ENCODE measurements around the gene TXNIP.

Gene TXNIP

DNA sequence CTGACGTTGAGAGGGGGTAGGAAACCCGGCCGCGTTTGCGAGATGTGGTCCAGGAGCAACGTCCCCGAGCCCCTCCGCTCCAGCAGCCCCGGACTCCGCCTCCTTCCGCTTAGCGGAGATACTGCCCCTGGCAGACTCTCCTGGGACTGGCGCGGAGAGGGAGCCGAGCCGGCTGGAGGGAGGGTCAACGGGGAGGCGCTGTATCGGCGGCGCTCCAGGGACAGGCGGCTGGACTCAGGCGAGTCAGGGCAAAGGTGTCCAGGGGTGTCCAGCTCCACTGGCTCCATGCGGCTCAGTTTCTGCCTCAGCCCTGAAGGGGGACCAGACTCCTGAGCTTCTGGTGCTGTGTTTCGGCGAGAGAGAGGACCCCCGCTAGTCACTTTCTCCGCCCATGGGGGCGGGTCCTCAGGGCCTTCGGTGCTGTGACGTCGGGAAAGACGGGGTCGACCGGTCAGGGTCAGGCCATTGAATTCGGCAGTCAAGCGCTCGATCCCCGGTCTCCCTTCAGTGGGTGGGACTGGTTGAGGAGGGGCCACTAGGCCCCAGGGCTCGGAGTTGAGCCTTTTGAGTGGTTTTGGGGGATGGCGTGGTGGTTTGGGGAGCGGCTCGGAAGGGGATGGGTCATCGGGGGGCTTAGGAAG is 35.8 kb downstream of the TXNIP start:
- no peaks in the 10 kb centered on the region for H3K27me3 ChIP-seq (replicated peaks; ENCODE audit: control insufficient read depth, insufficient read depth, low read length)
- DNase-seq (ENCODE audit: extremely low read depth, insufficient read length), result peak; percentile 59
- peak overlapping the region; percentile 58 for H3K4me3 ChIP-seq (replicated peaks; ENCODE audit: low read depth, low read length)
- TF ChIP-seq, protein P1, sequence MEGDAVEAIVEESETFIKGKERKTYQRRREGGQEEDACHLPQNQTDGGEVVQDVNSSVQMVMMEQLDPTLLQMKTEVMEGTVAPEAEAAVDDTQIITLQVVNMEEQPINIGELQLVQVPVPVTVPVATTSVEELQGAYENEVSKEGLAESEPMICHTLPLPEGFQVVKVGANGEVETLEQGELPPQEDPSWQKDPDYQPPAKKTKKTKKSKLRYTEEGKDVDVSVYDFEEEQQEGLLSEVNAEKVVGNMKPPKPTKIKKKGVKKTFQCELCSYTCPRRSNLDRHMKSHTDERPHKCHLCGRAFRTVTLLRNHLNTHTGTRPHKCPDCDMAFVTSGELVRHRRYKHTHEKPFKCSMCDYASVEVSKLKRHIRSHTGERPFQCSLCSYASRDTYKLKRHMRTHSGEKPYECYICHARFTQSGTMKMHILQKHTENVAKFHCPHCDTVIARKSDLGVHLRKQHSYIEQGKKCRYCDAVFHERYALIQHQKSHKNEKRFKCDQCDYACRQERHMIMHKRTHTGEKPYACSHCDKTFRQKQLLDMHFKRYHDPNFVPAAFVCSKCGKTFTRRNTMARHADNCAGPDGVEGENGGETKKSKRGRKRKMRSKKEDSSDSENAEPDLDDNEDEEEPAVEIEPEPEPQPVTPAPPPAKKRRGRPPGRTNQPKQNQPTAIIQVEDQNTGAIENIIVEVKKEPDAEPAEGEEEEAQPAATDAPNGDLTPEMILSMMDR (IDR thresholded peaks at IDR 0.05; ENCODE audit: insufficient read depth, low read length, poor library complexity, severe bottlenecking), result no peak
- no peaks in the 10 kb centered on the region for H3K36me3 ChIP-seq (ENCODE audit: control insufficient read depth, insufficient read depth, low read length)

DNA sequence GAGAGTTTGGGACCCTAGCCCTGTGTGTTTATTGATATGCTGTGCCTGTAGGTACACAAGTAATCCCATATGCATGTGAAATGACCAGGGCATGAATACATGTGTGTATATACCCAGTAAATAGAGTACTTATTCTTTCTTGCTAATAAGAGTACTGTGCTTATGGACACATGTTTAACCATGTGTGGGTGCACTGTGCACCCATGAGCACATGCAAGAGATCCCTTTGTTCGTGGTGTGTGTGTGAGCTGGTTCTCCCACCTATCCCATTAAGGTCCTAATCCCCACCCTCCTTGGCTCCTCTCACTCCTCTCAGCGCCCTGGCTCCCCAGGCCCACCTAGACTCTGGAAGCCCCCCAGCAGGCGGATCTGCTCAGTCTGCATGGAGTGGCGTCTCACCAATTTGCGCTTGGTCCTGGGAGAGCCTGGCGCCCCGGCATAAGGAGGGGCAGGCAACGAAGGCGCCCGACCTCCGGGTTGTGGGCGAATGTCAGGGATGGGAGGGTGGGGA is 36.4 kb downstream of the TXNIP start:
- Histone ChIP-seq H3K4me3 (replicated peaks; ENCODE audit: low read depth, low read length) (peak overlapping the region; percentile 58), H3K36me3 (ENCODE audit: control insufficient read depth, insufficient read depth, low read length) (no peaks in the 10 kb centered on the region), H3K27me3 (replicated peaks; ENCODE audit: control insufficient read depth, insufficient read depth, low read length) (no peaks in the 10 kb centered on the region)
- TF ChIP-seq, protein P1 (IDR thresholded peaks at IDR 0.05; ENCODE audit: insufficient read depth, low read length, poor library complexity, severe bottlenecking), result no peak
- DNase-seq (ENCODE audit: extremely low read depth, insufficient read length), result no peak

DNA sequence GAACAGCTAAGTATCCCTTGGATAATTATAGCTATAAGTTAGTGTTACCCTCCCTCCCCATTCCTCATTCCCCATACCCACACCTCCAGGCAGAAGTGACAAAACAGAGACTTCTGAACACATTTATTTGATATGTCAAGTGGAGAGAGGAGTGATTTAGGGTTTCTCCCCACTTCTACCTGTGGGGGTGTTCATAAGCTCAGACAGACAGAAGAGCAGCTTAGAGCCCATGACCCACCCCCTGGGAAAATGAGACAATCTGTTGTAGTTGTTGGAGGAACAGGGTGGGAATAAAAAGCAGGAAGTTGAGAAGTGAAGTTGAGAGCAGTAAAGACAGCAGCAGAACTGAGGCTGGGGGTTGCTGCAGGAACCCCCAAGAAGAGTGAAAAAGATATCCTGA is 37.0 kb downstream of the TXNIP start:
- H3K36me3 ChIP-seq (ENCODE audit: control insufficient read depth, insufficient read depth, low read length), result no peaks in the 10 kb centered on the region
- TF ChIP-seq, protein P1 (IDR thresholded peaks at IDR 0.05; ENCODE audit: insufficient read depth, low read length, poor library complexity, severe bottlenecking), result no peak
- no peak overlapping the region for H3K4me3 ChIP-seq (replicated peaks; ENCODE audit: low read depth, low read length)
- no peak for DNase-seq (ENCODE audit: extremely low read depth, insufficient read length)
- no peaks in the 10 kb centered on the region for H3K27me3 ChIP-seq (replicated peaks; ENCODE audit: control insufficient read depth, insufficient read depth, low read length)

DNA sequence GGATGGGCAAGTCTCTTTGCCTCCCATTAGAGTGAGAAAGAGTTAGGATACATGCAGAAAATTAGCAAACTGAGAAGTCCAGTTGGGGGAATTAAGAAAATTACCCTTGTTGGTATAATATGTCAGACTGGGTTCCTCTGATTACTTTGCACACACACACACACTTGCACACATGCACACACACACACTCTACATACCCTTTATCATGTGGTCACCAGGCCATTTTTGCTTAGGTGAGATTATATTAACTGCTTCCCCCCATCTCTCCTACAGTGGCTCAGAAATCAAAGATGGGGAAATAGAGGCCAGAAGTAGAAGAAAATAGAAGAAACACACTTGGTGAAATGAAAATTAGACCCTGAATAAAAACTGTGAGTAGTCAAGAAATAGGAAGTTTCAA is 37.6 kb downstream of the TXNIP start:
- DNase-seq (ENCODE audit: extremely low read depth, insufficient read length), result no peak
- no peaks in the 10 kb centered on the region for H3K36me3 ChIP-seq (ENCODE audit: control insufficient read depth, insufficient read depth, low read length)
- H3K4me3 ChIP-seq (replicated peaks; ENCODE audit: low read depth, low read length), result no peak overlapping the region
- H3K27me3 ChIP-seq (replicated peaks; ENCODE audit: control insufficient read depth, insufficient read depth, low read length), result no peaks in the 10 kb centered on the region
- TF ChIP-seq, protein P1 (IDR thresholded peaks at IDR 0.05; ENCODE audit: insufficient read depth, low read length, poor library complexity, severe bottlenecking), result no peak

DNA sequence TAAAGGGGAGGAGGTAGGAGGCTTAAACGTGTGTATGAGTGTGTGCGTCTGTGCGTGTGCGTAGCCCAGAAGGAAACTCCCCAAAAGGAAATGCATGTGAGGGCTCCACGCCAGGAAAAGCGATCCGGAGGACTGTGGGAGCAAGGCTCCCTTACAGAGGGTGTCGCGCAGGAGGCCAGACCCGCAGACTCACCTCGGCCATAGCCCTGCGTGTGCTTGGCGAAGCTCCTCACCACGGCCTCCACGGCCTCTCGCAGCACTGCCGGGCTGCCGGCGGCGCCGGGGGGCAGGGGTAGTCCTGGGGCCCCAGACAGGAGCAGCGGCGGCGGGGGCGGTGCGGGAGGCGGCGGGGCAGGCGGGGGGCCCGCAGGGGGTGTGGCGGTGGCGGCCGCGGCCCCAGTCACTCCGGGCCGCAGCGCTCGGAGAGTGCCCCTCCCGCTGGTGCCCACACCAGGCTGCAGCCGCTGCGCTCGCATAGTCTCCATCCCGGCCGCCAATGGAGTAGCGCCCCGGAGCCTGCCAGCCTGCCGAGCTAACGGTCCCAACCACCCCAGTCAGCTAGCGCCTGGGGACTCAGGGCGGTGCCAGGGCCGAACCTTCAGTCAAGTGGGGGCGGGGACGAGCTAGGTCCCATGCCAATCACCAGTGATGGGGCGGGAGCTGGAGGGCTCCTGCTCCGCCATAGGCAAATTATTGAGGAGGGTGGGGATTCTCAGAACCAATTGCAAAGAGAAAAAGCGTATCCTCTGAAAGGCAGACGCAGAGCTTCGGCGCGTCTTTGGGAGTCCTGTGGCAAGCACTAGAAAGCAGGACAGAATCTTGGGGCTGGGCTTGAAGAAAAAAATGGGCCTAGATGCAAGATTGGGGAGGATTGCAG is 38.7 kb downstream of the TXNIP start, which contains the start of gene LIX1L:
Gene LIX1L, minus strand, starts transcription at position 575 of the 877 bp plus-strand sequence. Its CDS starts 90 bp downstream, at position 485.
- no peaks in the 10 kb centered on the region for H3K36me3 ChIP-seq (ENCODE audit: control insufficient read depth, insufficient read depth, low read length)
- peak; percentile 90 for DNase-seq (ENCODE audit: extremely low read depth, insufficient read length)
- peak within 1 kb of the TSS; percentile 74 for H3K4me3 ChIP-seq (replicated peaks; ENCODE audit: low read depth, low read length)
- no peaks in the 10 kb centered on the region for H3K27me3 ChIP-seq (replicated peaks; ENCODE audit: control insufficient read depth, insufficient read depth, low read length)
- TF ChIP-seq, protein P1 (IDR thresholded peaks at IDR 0.05; ENCODE audit: insufficient read depth, low read length, poor library complexity, severe bottlenecking), result no peak
